ENCODE measurements around the gene PYROXD2.

The PYROXD2 gene

DNA sequence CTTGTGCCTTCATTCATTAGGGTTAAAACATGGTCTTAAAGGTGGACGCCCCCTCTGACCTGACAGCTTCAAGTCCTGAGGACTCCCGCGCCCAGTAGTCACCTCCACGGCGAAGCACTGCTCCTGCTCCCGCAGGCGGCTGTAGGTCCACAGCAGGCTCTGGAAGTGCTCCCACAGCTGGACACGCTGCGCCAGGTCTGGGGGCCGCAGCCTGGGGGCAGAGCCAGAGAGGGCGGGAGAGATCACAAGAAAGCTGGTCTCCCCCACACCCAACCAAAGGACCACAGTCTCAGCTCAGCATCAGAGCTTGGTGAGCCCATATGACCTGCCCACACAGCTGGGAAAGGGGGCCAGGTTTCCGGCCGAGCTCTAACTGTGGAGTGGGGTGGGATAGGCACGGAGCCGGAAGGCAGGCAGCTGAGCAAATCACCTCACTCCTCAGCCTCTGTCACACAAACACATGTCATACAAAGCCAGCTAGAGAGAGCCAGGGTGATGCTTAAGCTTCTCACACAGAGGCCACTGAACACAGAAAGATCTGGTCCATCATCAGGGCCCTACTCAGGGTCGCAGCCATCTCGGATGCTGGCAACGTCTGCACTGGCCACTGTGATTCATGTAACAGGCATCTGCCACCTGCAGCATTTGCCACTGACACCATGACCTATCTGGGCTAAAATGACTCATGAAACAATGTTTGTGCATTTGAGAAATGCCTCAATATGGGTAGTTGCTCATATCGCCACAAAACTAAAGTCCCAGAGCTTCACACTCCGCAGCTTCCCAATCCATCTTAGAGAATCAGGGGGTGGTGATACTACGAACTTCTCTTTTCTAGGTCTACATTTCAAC is 19.1 kb upstream of the PYROXD2 start:
- DNase-seq (ENCODE audit: low read depth), result no peak

DNA sequence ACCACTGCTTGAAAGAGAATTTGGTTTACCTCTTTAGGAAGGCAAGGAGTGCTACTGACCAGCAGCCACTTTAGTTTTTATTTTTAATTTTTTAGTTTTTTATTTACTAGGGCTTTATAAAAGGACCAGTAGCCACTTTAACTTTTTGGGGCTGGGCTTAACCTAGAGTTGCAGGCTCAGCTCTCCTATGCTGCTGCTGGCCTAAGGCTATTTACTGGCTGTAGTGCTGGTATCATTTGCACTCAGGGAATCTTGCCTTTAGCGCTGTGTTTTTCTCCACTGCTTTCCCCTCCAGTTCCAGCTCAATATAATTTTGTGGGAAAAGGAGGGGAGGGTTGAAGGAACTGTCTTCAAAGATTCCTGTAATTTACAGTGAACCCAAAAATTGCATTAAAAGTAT is 18.4 kb upstream of the PYROXD2 start:
- no peak for DNase-seq (ENCODE audit: low read depth)

DNA sequence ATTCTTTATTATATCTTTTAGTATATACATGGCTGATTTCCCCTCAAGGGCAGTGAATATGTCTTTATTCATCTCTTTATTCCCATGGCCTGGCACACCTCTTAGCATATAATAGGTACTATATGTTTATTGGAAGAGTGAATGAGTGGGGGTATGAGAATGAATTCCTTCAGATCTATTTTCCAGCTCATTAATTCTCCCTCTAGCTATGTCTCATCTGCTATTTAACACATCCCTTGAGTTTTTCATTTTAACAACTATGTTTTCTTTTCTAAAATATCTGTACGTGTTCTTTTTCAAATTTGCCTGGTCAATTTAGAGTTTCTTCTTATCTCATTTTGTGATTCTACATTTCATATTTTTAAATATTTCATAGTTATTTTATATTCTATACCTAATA is 17.3 kb upstream of the PYROXD2 start:
- DNase-seq (ENCODE audit: low read depth), result no peak

DNA sequence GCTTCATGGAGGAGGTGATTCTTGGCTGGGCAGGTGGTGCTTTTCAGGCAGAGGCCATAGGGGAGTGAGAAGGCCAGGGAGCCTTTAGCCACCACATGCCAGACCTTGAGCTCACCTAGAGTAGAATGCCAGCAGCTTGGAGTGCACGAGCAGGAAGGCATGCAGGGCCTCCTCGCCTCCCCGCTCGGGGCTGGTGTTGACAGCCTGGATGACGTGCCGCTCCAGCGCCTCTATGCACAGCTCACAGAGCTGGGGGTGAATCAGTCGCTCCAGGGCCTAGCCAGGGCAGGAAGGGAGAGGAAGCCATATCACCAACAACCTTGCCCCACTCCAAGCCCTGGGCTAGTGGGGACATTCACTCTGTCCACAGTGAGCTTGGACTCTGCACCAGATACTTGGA is 16.0 kb upstream of the PYROXD2 start:
- DNase-seq (ENCODE audit: low read depth), result no peak

DNA sequence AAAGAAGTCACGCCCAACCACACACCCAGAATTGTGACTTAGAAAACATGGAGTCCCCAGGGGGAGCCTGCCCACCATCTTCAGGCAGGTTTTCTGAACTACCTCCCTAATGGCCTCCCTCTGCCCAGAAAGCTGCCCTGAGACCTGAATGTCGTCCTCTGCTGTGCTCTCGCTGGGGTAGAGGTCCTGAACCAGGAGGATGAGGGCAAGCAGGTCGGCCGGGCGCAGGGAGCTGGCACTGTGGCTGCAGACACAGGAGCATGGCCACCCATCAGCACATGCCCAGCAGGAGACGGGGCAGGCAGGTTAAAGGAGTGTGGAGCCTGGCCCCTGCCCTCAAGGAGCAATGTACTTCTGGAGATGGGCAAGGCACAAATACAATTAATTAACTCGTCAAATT is 15.4 kb upstream of the PYROXD2 start:
- no peak for DNase-seq (ENCODE audit: low read depth)

DNA sequence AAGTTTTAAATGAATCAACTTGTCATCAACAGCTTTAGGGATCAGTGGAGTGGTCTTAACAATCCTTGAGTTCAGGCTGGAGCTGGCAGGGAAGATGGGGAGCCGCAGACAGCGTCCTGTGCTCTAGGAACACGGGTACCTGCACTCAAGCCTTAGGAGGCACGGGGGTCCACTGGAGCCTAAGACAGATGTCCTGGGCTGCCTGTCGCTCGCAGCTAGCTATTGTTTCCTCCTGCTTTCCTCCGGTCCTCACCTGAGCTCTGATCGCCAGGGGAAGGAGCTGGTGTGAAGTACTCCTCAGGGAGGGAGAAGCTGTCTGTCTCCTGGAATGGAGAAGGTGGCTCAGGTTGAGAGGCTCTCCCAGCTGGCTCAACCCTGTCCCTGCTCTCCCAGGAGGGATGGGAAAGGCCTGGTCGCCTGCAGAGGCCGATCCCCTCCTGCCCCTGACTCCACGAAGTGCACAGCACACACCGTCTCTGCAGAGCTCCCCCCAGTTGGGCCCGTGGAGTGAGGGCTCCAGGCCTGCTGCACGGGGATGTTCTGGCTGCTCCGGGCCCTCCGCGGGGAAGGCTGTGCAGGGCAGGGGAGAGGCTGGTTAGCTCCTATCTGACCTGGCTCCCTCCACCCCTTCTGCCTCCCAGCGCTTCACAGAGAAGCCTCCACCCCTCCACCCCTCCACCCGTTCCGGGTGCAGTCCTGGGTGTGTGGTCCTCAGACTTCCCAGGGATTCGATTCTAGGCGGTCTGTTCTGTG is 14.5 kb upstream of the PYROXD2 start:
- no peak for DNase-seq (ENCODE audit: low read depth)

DNA sequence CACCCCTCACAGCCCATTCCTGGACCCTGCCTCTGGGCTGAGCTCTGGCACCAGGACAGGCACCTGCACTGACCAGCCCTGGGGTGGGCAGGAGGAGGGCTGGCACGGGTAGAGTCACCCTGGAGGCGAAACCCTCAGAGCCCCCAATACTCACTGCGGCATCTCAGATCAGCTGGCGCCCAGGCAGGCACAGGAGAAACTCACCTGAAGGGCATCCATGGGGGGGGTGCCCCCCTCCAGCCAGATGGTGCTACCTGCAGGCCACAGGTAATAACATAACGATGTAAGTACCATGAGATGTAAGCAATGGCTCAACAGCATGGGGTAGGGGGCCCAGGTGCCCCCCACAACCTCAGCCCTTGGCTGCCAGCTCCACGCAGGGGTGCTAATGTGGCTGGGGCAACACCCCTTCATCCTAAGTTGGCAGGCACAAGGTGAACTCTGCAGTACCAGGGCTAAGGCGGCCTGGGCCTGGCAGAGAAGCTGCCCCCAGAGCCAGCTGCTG is 12.1 kb upstream of the PYROXD2 start:
- no peak for DNase-seq (ENCODE audit: low read depth)

DNA sequence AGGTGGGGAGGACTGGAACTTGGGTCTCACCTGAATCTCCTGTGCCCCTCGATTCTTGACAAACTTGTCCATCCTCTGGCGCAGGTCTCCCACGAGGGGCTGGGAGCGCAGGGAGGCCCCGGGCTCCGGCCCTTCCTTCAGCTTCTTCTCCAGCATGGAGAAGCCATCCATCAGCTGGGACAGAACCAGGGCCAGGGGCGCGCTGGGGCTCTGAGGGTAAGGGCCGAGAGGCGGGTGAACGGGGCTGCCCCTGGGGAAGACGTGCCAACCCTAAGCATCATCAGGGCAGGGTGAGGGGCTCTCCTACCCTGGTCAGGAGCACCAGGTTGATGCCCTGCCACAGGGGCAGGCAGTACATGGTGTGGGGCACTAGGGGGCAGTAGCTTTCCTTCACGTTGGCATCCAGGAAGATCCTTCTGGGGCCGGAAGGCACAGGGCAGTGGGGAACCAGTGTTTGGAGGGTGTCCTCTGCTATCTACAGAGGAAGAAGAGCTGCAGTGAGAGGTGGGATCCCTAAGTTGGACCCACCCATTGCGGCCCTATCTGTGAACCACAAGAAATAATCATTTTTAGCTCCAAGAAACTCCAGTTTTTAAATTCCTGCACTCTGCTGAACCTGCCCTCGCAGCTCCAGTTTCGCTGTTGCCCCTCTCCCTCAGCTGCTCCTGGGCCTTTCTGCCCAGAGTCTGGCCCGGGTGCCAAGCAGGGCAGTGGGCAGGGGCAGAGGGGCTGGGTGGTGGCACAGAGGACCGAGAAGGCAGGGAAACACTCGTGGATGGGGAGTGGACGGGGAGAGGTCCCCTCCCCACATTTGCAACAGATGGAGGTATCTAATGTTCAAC is 10.8 kb upstream of the PYROXD2 start:
- peak; percentile 18 for DNase-seq (ENCODE audit: low read depth)

DNA sequence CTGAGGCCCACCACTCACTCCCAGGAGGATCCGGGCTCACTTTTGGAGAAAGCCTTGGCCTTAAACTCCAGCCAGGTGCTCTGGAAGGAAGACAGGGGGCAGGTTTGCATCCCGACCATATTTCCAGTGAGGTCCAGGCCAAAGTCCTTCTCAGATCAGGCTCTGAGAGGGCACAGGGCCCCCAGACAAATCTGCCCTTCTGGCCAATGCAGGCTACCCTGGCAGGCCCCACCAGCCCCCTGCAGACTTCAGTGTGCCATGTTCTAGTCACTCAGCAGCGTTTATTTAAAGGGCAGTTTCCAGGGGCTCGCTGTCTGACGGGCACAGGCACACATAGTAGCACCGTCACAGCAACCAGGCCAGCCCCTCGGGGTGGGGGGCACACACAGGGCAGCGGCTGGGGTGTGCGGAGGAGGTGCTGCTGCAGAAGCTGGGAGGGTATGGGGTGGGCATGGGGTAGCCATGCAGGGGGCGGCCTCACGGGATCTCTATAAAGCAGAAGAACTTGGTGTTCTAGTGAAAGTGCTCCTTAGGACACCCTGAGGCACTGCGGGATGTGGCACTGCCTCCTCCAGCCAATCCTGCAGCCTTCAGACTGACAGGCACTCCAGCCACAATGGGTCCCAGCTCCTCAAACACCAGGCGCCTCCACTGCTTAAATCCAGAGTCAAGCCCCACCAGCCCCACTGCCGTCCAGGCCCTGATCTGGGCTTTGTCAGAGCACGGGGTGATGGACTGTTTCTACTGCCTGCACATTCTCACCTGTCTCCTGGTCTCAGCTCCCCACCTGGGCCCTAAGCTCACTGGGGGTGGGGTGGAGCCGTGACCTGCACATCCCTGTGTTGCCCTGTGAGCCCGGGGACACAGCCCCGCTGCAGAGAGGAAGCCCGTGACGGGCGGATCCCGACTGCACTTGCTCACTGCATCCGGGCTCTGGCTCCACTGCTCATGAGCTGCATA is 9.6 kb upstream of the PYROXD2 start:
- no peak for DNase-seq (ENCODE audit: low read depth)

DNA sequence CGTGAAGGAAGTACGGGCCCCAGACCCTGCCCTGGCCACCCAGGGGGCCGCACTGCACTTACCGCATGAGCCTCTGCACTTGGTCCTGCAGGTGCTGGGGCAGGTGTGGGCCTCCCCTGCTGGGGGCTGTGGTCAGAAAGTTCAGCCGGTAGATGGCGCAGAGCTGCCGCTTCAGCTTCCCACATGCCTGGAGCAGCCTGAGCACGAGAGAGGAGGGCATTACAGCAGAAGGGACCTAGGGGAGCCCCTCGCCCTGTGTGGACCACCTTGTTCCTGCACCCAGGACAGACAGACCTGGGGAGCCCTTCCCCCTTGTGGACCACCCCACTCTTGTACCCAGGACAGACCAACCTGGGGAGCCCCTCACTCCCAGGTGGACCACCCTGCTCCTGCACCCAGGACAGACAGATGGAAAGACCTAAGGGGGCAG is 8.7 kb upstream of the PYROXD2 start:
- no peak for DNase-seq (ENCODE audit: low read depth)

DNA sequence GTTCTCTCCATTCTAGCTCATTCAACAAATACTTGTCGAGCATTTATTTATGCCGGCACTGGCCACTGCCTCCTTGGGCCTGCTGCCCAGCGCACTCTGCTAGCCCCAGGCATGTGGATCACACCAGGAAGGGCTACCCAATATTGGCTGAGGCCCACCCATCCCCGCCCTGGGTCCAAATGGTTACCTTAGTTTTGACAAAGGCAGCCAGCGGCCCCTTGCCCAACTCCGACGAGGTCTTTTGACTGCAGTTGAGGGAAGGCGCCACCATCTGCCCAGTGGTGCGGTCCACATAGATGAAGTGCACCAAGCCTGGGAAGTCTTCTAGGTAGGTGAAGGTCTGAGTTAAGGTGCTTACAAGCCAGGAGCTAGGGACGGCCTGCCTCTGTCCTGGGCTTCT is 7.2 kb upstream of the PYROXD2 start:
- no peak for DNase-seq (ENCODE audit: low read depth)

DNA sequence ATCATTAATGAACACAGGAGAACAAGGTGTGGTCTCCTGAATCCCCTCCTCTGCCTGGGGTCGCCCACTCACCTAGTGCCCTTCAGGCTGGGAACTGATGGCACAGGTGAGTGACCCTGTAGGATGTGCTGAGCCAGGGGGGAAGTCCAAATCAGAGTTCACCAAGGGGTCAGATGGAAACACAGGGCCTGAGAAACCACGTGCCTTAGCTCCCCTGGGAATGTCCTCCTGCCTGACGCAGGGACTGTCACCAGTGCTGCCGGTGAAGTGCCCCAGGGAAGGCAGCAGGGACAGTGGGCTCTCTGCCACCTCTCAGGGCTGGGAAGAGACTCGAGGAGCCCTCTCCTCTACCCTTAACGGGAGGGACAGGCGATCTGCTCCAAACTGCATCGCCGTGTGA is 5.8 kb upstream of the PYROXD2 start:
- no peak for DNase-seq (ENCODE audit: low read depth)

DNA sequence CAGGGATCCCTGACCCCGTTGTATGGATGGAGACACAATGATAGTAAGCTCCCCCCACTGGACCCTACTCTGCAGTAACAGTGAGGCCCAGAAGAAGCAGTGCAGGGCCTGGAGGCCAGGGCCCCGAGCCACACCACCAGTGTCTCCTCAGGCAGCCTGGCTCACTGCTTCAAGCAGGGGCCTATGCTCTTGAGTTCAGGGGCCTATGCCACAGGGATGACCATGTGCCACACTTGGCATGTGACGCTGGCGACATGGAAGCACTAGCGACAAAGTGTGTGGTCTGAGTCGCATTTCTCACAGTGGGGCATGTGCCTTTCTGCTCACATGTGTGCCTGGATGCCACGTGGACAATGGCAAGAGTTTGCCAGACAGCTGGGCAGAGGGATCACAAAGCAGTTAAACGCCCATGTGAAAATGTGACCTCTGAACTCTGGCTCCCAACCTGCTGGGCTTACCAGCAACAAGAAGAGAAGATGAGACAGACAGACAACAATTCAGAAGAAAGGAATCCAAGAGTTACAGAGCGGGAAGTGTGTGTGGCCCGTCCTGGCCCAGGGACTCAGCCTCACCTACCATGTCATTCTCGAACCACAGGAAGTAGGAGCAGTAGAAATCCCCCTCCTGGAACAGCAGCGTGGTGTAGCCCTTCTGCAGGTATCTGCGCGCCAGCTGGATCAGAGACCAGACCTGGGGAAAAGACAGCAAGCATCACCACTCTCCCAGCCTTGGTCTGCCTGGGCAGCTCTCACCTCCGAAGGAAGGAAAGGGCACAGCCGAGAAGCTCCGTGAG is 4.7 kb upstream of the PYROXD2 start:
- no peak for DNase-seq (ENCODE audit: low read depth)

DNA sequence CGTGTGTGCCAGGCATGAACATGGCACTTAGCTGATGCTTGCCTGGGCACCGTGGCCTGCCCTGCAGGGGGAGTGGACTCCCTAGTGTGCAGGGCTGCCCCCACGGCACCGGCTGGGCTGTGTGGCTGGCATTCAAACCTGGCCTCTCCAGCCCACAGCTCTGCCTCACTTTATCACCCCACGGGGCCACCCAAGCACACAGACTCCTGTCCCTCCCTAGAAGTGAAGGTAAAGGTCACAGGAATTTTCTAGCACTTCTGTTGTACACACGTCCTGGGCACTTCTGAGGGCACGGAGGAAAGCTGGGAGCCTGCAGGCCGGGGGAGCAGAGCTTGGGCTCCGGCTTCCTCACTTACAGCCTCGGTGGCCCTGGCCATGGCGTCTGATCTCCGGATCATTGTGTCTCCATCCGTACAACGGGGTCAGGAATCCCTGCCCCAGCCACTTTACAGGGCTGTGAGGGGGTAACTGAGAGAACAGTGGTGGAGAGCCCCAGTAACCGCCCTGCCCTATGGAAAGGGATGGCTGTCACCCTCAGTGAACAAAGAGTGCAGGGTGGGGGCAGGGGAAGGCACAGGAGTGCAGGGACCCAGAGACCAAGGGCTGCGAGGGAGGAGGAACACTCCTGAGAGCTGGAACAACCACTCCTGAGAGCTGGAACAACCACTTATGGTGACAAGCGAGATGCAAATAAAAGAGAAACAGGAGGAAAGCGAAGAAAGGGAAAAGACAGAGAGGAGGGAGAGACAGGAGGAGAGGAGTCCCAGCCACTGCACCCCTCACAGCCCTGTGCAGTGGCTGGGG is 3.9 kb upstream of the PYROXD2 start:
- DNase-seq (ENCODE audit: low read depth), result no peak

DNA sequence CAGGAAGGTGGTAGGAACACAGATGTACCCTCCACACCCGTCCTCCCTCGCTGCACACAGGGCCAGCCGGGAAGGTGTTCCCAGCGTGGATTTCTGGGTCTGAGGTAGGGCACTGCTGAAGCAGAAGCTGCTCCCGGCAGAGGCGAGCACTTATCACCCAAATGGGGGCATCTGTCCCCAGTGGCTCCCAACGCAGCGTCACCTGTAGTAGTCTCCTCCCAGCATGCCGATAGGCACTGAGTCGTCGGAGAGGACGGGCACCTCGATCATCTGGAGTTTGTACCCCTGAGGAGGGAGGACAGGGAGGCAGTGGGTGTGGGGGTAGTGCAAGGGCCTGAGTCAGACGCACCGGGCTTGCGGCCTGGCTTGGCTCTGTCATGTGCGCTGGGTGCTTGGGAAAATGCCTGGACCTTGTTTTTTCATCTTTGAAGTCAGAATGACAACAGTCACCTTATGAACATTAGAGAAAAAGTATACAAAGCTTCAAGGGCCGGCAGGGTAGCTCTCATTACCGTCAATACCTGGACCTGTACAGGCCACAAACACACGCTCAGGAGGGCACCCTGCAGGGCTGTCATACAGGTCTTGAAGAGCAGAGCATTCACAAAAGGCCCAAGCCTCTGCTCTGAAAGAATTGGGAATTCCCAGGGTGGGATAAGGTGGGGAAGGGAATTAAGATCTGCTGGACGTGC is 3.1 kb upstream of the PYROXD2 start:
- DNase-seq (ENCODE audit: low read depth), result no peak

DNA sequence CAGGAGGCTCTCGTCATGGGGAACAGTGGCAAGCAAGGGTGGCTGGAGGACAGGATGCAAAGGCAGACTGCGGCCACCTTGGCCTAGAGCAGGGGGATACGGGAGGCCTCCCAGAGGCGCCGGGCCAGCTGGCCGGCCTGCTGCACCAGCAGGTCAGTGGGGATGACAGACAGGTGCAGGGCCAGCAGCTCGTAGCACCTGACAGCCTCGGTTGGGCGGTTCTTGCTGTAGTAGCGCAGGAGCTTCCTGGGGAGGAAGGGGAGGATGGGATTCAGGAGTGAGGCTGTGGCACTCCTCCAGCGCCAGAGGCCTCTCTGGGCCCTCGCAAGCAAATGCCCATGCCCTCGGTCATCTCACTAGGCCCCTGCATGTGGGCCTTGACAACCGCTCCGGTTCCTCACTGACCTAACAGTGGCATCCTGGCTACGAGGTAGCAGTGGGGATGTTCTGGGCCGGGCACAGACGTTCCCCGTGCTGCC is 2.5 kb upstream of the PYROXD2 start:
- DNase-seq (ENCODE audit: low read depth), result no peak

DNA sequence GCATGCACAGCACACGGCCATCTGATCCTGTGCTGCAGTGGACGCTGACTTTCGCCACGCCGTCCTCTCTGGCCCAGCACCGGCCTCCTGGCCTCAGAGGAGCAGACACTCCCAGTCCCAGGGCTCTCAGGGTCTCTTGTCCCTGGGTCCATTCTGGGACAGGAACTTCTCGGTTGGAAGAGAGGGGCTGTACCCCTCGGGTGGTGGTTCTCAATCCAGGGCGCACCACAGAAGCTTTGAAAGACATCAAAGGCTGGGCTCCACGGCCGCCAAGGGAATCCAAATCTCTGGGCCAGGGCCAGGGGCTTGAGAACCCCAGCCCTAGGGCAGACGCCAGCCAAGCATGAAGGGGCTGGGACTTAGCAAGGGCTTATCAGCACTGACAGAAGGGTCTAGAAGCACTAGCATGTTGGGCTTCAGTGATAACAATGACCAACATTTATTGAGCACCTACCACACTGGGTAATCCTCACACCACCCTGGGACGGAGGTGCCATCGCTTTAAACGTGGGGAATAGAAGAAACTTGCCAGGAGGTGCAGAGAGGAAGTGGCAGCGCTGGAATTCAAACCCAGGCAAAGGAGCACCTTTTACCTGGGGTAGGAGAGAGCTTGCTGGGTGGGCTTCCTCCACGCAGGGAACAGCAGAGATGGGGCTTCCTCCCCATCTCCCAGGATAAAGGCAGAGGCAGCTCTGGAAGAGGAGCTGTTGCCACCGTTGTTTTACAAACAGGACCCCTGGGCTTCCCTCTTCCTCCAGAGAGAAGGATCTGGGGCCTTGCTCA is 1.8 kb upstream of the PYROXD2 start:
- no peak for DNase-seq (ENCODE audit: low read depth)

DNA sequence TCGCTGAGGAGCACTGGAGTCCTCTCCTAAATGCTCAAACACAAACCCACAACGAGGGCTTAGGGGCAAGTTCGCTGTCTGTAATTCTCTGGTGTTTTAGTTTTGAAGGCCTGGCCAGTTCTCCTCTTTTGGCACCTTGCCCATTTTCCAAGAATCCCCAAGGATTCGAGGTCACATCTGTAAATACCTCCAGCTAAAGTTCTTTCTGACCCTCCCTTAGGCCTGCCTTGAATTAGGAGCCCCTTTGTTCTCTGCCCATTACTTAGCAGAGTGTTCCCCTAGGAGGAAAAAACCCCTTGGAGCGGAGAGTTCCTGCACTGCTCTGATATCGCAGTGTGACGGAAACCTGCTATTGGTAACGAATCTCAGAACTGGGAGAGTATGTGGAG is 743 bp upstream of the PYROXD2 start:
- no peak for DNase-seq (ENCODE audit: low read depth)

Measured in activated T-cell treated with anti-CD3 and anti-CD28 coated beads for 1 hour (primary cell).